Hepatocyte (in vitro differentiated cells): ENCODE results near the gene FAXC.

Experiments
- CTCF ChIP-seq: fragments of 200-600 bp; sonication (generic); IDR thresholded peaks from 2 replicates; pipeline ENCODE4 v1.5.1; 2016; ENCODE audit warnings: antibody characterized with exemption, mild to moderate bottlenecking; ENCODE audit not compliant: poor library complexity
- EZH2phosphoT487 ChIP-seq: fragments of 200-600 bp; sonication (generic); IDR thresholded peaks from one replicate; pipeline ENCODE4 v1.6.1; 2018; ENCODE audit warnings: antibody characterized with exemption, mild to moderate bottlenecking, low read depth, moderate library complexity; ENCODE audit not compliant: unreplicated experiment, severe bottlenecking

- no peak for TF ChIP-seq CTCF
- no peak for TF ChIP-seq EZH2phosphoT487
Measured at GRCh38 chr6:99341862-99342455, 7.5 kb downstream of the FAXC start.
